Measurements from ENCODE around the gene SPHK2. TPM values are rescaled to one million over a fixed set of nuclear protein-coding genes. Genes with fewer than 3 reads are reported as not detected.
A peak's percentile ranks its signal among the peaks of the same experiment; 100 is the strongest.

Gene SPHK2
- total and polyA plus RNA-seq, 2 experiments from 2014 or later = 18.3 to 50.3 TPM

DNA sequence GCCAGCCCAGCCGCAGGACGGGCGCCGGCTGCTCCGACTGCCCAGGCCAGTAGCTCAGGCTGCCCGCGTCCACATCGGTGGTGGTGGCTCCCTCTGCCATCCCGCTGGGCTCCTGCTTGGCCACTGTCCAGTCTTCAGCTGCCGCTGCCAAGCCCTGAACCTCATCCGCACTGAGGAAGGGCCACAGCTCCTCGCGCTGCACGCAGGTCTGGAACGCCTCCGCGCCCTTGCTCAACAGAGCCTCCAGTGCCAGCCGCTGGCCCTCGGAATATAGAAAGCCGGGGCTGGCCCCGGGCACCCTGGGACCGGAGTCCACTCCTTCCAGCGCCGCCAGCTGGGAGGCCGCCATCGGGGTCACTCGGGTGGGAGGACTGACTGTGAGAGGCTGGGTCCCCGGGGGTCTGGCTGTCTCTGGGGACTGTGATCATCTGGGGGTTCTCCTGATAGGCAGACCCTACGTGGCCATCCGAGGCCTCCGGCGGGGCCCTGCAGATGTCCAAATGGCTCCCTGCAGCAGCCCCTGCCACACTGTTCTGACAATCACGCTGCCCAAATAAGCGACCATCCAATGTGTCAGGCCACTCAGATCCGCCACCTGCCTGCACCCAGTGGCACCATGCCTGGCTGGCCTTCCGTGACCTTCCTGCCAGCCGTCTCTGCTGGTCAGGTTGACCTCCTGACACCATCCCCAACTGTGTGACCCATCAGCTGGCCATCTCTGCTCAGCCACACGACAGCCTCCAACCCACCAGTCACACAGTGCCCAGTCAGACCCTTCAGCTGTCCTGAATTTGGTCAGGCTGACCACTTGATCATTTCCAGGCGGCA, 6.1 kb upstream of the SPHK2 start:
- Histone ChIP-seq H3F3A (replicated peaks; ENCODE audit: low read depth) (peaks cover 42% of the 10 kb centered on the region), H2AFZ (no peak overlapping the region), H3K9me2 (ENCODE audit: insufficient read depth) (no peaks in the 10 kb centered on the region), H3K27ac (ENCODE audit: low read depth) (peak overlapping the region; percentile 99; the same call in 1 of the 2 replicates), H3K4me2 (no peak overlapping the region), H3K36me3 (ENCODE audit: insufficient read depth) (peaks cover 29% of the 10 kb centered on the region), H3K4me1 (ENCODE audit: insufficient read depth) (peaks cover 39% of the 10 kb centered on the region), H4K20me1 (replicated peaks; ENCODE audit: insufficient read depth) (peaks cover 17% of the 10 kb centered on the region), H3K4me3 (no peak overlapping the region), H3K27me3 (ENCODE audit: insufficient read depth) (no peaks in the 10 kb centered on the region), H3K79me2 (replicated peaks; ENCODE audit: insufficient read depth) (peaks cover 25% of the 10 kb centered on the region)
- Mint-ChIP-seq H3K36me3 (ENCODE audit: low read depth) (peaks cover 46% of the 10 kb centered on the region), H3K27me3 (ENCODE audit: insufficient read depth, low read depth, poor library complexity) (peaks cover 39% of the 10 kb centered on the region), H3K27ac (peak overlapping the region; percentile 98), H3K4me1 (peaks cover 44% of the 10 kb centered on the region), H3K9me3 (no peaks in the 10 kb centered on the region; the same call in 1 of the 3 replicates), H3K4me3 (peak overlapping the region; percentile 61)
- DNase-seq (ENCODE audit: low spot score) (no peak), ATAC-seq (no peak)
- TF ChIP-seq POLR2AphosphoS5 (IDR thresholded peaks at IDR 0.05; ENCODE audit: low read depth) (0 out of 2 replicates have a peak, but pooled peaks have one; percentile 4), ZNF331 (CRISPR knock-in tag; IDR thresholded peaks at IDR 0.05; ENCODE audit: low read depth) (no peak), EZH2 (IDR thresholded peaks at IDR 0.05; ENCODE audit: low read depth, unreplicated experiment) (no peak), ZNF114 (CRISPR knock-in tag; IDR thresholded peaks at IDR 0.05) (no peak), STAT1 (IDR thresholded peaks at IDR 0.05; ENCODE audit: unreplicated experiment) (no peak)
- TF ChIP-seq, protein P1, sequence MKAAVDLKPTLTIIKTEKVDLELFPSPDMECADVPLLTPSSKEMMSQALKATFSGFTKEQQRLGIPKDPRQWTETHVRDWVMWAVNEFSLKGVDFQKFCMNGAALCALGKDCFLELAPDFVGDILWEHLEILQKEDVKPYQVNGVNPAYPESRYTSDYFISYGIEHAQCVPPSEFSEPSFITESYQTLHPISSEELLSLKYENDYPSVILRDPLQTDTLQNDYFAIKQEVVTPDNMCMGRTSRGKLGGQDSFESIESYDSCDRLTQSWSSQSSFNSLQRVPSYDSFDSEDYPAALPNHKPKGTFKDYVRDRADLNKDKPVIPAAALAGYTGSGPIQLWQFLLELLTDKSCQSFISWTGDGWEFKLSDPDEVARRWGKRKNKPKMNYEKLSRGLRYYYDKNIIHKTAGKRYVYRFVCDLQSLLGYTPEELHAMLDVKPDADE (IDR thresholded peaks at IDR 0.05) = no peak
- TF ChIP-seq, protein P2, sequence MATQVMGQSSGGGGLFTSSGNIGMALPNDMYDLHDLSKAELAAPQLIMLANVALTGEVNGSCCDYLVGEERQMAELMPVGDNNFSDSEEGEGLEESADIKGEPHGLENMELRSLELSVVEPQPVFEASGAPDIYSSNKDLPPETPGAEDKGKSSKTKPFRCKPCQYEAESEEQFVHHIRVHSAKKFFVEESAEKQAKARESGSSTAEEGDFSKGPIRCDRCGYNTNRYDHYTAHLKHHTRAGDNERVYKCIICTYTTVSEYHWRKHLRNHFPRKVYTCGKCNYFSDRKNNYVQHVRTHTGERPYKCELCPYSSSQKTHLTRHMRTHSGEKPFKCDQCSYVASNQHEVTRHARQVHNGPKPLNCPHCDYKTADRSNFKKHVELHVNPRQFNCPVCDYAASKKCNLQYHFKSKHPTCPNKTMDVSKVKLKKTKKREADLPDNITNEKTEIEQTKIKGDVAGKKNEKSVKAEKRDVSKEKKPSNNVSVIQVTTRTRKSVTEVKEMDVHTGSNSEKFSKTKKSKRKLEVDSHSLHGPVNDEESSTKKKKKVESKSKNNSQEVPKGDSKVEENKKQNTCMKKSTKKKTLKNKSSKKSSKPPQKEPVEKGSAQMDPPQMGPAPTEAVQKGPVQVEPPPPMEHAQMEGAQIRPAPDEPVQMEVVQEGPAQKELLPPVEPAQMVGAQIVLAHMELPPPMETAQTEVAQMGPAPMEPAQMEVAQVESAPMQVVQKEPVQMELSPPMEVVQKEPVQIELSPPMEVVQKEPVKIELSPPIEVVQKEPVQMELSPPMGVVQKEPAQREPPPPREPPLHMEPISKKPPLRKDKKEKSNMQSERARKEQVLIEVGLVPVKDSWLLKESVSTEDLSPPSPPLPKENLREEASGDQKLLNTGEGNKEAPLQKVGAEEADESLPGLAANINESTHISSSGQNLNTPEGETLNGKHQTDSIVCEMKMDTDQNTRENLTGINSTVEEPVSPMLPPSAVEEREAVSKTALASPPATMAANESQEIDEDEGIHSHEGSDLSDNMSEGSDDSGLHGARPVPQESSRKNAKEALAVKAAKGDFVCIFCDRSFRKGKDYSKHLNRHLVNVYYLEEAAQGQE (IDR thresholded peaks at IDR 0.05; ENCODE audit: unreplicated experiment) = no peak

DNA sequence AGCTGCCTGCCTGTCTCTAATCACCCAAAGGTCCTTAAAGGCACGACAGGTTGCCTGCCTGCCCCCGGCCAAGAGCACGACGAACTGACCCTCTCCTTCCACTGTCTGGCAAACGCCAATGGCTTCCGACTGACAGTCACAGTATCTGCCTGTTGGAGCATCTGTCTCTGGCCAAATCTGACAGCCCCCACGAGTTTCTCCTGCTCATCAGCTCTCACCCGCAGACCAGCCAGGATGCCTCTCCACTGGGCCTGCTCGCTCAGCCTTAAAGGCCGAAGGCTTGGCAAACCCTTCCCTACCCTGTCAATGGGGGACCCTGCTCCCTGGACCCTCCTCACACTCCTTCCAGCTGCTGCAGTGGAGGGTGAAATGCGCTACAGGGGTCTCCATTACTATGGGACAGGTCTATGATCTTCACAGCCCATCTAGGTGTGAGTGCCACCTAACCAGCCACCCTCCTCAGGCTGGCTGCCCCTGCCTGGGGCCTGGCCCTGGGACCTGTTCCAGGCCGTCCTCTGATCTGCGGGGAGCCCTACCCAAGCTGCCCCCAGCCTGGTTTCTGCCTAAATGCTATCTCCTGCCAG, 5.4 kb upstream of the SPHK2 start:
- no peak overlapping the region for H2AFZ ChIP-seq
- H3K4me1 Mint-ChIP-seq = peaks cover 42% of the 10 kb centered on the region

More for the DNA sequence above, 5.4 kb upstream of the SPHK2 start:
- peaks cover 47% of the 10 kb centered on the region for H3F3A ChIP-seq (replicated peaks; ENCODE audit: low read depth)
- peak overlapping the region; percentile 99 for H3K27ac ChIP-seq (ENCODE audit: low read depth)
- Mint-ChIP-seq H3K36me3 (ENCODE audit: low read depth) (peaks cover 53% of the 10 kb centered on the region), H3K27ac (peak overlapping the region; percentile 98), H3K4me3 (peak overlapping the region; percentile 61), H3K9me3 (no peaks in the 10 kb centered on the region; the same call in 1 of the 3 replicates), H3K27me3 (ENCODE audit: insufficient read depth, low read depth, poor library complexity) (peaks cover 42% of the 10 kb centered on the region)
- H3K79me2 ChIP-seq (replicated peaks; ENCODE audit: insufficient read depth) = peaks cover 32% of the 10 kb centered on the region
- ATAC-seq (peak; percentile 13), DNase-seq (ENCODE audit: low spot score) (no peak)
- H3K36me3 ChIP-seq (ENCODE audit: insufficient read depth) = peaks cover 32% of the 10 kb centered on the region
- H3K27me3 ChIP-seq (ENCODE audit: insufficient read depth) = no peaks in the 10 kb centered on the region
- H3K4me1 ChIP-seq (ENCODE audit: insufficient read depth) = peaks cover 39% of the 10 kb centered on the region
- peak overlapping the region; percentile 99 for H3K4me2 ChIP-seq
- TF ChIP-seq, protein P1 (IDR thresholded peaks at IDR 0.05) = no peak
- peak; percentile 2; the same call in 1 of the 2 replicates for TF ChIP-seq POLR2AphosphoS5 (IDR thresholded peaks at IDR 0.05; ENCODE audit: low read depth)
- H3K9me2 ChIP-seq (ENCODE audit: insufficient read depth) = no peaks in the 10 kb centered on the region
- H4K20me1 ChIP-seq (replicated peaks; ENCODE audit: insufficient read depth) = peaks cover 21% of the 10 kb centered on the region
- H3K4me3 ChIP-seq = peak overlapping the region; percentile 49

Data from GM23338 (cell line).